HG02981 (cell line): ENCODE measurements around the gene MAD1L1.

Experiments used
- ATAC-seq: cut with Tn5 transposase; IDR thresholded peaks from one replicate; pipeline ENCODE4 v1.9.1; 2021; ENCODE audit warnings: mild to moderate bottlenecking, moderate library complexity; ENCODE audit not compliant: unreplicated experiment

Gene MAD1L1

DNA sequence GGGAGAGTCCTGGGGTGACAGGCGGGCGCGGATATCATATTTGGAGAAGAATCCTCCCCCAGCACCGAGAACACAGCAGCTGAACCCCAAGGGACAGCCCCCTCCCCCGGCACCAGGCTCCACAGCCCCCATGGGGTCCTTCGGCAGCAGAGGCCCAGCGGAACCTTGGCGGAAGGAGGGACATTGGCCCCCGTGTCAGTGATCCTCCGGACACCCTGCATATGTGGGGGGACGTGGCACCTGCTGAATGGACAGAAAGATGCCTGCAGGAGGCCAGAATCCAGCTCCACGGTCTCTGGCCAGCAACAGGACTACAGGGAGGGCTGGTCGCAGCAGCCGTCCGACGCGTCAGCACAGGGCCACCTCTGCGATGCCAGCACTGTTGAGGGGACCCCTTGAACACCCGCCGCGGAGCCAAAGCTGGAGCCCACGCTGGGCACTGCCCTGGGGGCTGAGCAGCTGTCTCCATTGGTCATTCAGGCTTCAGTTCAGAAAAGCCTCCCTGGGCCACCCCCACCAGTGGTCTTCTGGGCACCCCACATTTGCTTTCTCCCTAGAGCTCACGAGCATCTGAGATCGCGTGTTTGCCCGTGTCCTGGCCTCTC is 322.6 kb downstream of the MAD1L1 start:
- ATAC-seq = no peak

DNA sequence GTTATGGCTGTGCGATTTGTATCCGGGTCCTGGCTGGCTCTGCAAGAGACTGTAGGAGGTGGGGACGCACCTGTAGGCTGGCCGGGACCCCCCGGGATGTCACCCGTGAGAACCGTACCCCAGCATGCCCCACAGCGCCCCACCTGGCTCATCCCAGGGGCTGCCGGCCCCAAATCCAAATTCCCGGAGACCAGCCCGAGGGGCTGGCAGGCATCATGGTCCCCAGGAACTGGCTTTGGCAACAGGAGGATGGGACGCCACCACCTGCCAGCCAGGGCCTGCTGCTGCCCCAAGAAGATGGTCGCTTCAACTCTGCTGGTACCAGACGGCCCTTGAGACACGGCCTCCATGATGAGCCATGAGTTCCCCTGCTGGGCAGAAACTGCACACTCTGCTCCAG is 323.3 kb downstream of the MAD1L1 start:
- no peak for ATAC-seq

DNA sequence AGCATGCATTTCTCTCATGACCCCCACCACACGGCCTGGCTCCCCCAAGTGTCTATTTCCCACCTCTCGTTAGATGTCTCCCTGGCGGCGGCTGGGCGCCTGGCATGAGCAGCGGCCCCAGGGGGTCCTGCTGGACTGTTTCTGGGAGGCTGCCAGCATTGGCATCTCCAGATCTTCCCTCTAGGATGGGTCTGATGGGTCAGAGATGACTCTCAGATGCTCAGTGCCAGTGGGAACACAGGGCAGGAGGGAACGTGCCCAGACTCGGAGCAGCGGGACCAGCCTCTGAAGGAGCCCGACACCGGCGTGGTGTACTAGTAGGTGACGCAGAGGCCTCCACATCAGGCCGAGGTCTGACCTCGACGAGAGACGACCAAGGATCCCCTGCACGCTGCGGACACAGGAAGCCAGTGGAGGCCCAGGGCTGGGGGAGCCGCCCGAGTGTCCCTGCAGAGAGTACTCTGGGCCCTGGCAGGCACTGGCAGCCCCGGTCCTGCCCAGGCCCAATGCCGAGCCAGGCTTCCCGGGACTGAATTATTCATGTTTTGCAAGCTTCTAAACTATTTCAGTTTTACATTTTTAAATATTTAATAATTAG is 323.8 kb downstream of the MAD1L1 start:
- no peak for ATAC-seq

DNA sequence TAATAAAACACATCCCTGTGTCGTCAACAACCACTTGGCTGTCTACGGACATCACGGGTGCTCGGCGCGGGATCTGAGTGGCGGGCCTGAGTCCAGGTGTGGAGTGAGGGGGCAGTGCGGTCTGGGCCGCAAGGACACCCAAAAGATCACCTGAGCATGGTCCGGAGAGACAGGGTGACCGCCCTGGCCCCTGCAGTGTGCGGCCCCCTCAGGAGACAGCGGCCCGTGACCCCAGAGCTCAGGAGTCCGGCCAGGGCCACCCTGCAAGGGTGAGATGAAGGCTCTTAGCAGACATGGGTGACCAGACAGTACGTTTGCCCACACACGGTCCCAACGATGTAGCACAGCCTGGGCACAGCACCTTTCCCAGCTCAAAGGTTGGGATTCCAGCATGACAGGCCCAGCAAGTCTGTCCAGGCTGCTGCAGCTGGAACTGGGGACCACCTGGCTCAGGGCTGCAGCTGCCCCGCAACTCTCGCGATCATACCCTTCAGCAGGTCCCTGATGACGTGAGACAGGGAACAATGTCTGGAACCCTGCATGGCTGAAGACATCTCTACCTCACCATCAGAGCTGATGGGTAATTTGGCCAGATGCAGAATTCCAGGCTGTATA is 324.9 kb downstream of the MAD1L1 start:
- ATAC-seq = no peak

DNA sequence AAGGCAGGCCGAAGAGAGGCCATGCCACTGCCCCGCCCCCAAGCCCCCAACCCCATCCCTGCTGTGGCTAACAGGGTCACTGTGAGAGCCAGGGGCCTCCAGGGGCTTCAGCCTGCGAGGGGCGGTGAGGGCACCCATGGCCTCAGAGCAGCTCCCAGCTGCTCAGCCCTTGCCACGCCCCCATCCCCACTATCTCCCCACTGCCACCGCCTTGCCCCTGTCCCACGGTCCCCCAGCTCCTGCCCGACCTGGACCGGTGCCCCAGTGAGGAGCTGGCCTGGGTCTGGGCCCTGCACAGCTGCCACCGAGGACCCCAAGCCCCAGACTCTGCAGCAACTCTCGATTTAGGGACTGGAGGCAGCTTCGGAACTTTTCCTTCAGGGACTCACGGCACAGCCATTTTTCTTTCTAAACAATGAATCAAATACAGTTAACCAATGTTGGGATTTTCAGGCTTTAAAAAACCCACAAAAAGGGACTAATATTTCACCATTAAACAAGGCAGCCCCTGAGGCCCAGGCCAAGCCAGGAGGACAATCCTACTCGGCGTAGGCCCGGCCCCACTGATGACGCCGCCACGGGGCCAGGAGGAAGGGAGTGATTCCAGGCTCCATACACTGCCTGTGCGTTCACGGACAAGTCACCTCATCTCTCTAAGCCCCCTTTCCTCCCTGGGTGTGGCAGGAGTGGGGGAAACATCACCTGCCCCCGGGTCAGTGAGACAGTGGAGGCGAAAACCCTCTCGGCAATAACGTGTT is 325.6 kb downstream of the MAD1L1 start:
- no peak for ATAC-seq

DNA sequence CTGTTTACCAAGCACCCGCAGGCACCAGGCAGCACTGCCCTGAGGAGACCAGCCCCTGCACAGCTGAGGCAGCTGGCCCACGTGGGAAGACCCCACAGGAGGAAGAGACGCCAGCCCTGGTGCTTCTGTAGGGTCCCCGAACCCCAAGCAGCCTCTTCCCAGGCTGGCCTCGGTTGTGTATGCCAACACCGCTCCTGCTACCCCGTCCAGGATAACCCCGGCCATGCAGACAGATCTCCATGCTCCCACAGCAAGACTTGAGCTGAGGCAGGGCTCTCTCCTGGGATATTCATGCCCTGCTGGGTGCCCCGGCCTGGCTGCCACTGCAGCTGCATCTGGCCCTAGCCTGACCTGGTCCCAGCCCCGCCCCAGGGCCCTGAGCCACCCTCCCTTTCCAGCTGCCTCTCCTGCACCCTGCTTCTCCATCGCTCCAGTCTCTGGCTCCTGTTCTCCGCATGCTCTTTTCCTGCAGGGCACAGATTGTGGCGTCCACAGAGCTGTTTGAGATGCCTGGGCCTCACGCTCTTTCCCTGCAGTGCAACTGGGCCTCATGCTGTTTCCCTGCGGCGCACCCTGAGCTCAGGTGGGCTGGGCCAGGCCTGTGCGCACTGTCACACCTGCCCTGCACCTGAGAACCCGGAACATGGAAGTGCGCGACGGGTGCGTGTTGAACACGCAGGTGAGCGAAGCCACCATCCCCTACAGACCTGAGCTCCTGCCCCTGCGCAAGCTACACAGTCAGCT is 326.5 kb downstream of the MAD1L1 start:
- no peak for ATAC-seq

DNA sequence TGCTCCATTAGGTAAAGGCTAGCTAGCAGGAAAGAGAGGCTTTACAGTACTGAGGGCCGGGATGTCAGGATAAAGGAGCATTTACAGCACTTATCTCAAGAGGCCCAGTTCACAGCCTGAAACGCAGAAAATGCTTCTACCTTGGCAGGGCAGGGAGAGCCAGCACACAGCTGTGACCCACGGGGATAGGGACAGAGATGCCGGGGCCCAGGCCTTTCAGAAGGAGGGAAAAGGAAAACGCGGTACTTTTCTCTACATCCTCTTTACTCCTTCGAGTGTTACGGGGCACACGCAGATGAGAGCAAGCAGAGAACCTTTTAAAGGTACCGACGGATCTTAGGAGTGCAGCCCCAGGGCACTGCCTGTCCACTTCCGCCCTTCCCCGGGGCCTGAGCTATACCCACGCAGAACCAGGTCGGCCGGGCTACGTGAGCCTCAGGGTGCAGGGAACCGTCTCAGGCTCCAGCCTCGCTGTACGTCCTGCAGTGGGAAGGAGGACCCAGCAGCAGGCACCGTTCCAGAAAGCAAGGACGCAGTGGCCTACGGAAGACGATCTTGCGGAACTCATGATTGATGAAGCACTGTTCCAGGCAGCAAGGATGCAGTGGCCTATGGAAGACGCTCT is 330.4 kb downstream of the MAD1L1 start:
- no peak for ATAC-seq

DNA sequence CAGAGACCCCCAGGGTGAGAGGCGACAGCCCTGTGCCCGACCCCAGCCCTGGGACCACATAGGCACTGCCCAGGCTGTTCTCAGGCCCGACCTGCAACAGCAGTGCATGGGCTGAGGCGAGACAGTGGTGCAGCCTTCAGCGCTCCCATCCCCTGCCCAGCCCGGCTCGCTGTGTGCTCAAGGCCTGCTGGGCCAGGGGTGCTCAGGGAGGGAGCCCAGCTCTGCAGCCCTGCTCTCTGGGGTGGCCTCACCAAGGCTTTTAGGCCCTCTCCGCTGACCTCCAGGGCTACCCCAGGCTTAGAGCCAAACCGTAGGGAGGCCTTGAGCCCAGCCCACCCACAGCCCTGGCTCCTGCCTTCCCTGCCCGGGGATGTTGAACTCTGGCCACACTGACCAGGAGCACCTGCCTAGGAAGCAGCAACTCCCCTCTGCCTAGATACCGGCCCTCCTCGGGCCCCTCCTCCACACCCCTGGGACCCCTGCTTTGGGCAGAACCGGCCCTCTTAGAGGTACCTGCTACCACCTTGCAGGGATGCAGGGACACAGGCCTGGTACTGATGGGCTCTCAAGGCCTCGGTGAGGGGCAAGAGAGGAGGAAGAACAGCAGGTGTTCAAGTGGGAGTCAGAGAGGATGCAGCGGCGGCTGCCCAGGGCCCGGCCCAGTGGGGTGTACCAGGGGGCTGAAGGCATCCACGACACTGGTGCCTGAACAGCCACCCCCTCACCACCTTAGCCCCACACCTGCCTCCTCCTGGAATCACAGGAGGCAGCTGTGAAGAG is 331.1 kb downstream of the MAD1L1 start:
- no peak for ATAC-seq

DNA sequence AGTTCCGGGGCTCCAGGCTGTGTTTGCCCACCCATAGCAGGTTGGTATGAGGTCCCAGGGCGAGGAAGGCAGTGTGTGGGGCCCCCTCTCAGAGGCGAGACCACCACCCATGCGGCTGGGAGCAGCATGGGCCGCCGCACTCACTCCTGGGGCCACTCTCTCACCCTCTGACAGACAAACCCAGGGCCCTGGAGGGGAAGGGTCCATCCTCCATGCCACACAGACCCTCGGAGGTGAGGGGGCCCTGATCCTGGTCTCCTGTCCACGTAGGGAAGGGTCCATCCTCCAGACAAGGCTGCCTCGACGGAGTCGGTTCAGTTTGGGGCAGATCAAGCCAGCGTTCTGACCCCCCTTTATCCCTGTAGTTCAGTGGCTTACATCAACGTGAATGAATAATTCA is 331.9 kb downstream of the MAD1L1 start:
- ATAC-seq = no peak

DNA sequence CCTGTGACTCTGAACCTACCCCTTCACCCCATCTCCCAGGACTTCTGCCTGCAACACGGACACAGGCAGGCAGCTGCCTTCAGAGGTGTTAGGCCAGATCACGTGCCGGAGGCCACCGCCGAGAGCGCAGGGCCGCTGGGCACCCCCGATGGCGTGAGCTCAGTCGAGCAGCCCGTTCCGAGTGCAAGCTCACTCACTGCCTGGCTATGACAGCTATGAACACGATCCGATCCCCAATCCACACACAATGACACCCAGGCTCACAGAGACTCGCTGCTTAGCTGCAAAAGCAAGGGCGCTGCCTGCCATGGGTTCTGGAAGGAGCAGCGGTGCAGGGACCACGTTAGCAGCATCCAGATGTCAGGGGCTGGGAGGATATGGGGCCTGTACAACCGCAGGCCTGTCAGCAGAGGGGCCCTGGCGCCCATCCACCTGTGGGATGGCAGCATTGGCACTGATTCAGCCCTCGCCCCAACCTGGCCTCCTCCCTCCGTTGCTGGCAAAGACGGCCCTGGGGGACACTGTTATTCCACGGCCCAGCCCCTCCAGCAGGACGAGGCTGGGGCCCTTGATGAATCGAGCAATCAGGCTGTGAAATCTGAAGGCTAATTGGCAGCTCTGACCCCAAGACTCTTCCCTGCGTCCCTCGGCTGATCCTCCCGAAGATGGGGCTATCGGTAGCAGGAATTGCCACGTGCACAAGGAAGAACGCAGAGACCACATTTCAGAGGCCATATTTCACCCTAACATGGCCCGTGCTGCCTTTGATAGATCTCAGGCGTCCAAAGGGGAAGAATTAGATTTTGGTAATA is 332.6 kb downstream of the MAD1L1 start:
- ATAC-seq = no peak

DNA sequence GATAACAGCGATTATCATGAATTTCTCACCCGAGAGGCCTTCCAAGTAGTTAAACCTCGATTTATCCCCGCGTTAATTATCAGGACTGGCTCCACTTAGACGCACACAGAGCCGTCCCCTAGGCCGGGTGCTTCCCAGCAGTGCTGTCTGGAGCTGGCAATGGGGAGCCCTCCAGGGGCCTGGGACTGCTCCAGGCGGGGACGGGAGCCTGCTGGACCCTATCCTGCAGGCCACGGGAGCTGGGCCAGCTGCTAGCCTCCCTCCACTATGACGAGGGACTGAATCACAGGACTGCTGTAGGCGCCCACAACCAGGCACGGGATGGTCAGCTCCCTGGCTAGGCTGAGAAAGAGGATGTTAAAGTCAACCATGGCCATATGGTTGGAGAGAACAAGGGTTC is 333.5 kb downstream of the MAD1L1 start:
- no peak for ATAC-seq

DNA sequence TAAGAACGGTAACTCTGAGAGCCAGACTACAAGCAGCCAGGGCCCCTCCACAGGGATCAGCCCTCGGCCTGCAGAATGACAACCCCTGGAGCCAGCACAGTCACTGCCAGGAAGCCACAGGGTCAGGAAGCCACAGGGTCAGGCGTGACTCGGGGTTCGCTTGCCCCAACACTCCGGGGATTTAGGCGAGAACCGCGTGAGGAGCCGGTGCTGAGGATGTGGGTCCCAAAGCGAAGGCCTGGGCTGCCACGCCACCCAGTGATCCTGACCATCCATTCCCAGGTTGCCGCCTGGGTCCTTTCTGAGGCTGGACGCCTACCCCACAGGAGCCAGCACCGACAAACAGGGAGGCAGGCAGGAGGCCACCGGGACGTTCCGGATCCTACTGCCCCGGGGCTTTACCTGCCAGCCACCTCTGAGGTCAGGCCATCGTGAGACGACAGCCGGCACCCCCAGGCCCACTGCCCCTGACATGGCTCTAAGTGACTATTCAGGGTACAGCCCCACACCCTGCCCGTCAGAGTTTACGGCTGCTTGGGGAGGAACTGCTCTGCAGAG is 334.0 kb downstream of the MAD1L1 start:
- no peak for ATAC-seq

DNA sequence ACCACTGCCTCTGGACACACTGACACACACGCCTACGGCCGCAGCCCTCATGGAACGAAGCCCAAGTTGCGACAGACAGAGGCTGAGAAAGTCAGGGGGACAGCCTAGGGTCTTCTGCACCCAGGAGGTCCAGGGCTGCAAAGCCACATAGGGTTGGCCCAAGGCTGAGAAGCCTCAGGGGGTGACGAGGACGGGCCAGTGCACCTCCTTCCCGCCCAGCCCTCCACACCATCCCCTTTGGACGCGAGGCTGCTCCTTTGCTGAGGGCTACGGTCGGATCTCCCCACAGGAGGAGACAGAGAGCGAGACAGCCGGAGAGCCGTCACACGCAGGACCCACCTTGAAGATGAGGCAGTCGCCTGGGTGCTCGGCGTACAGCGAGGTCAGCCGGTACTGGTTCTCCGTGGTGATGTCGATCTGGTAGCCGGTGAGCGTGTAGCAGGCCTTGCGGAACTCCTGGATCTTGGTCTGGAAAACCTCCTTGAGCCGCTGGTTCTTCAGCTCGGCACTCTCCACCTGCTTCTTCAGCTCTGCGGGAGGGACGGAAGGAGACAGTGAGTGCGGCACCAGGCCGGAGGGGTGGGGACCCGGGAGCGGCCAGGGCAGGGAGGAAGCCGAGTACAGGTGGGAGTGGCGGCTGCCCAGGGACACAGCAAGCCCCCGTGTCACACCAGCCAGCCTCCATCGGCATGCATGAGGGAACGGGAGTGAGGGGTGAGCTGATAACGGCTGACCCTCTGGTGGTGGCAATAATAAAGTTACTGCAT is 334.7 kb downstream of the MAD1L1 start:
- no peak for ATAC-seq

DNA sequence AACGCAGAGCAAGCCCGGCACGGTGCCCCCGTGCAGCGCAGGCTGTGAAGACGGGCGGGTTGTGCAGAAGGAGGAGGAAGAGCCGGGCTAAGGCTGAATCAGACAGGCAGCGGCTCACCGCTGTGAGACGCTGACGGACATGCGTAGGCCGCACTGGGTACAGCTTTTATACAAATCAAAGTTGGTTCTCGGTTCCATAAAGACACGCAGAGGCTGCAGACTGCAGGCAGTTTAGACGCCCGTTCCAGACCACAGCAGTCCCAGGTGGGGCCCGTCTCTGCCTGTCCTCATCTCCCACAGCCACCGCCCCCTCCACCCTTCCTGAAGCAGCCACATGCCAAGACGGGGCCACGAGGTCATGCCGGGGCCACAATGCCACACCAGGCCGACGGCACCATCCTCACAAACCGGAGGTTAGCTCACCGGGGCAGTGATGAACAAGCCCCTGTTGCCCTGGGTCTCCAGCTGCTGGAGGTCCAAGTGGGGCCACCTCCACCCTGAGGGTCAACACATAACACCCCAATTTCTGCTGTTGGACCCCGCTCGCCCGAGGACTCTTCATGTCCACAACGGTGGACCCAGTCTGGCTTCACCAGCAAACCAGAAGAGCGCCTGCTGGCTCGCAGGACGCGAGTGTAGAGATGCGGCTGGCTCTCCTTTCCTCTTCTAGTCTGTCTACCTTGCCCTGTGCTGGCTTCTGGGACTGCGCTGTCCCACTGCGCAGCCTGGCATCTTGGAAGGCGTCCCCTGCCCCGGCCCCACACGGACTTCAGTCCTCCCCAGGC is 335.5 kb downstream of the MAD1L1 start:
- ATAC-seq = no peak

DNA sequence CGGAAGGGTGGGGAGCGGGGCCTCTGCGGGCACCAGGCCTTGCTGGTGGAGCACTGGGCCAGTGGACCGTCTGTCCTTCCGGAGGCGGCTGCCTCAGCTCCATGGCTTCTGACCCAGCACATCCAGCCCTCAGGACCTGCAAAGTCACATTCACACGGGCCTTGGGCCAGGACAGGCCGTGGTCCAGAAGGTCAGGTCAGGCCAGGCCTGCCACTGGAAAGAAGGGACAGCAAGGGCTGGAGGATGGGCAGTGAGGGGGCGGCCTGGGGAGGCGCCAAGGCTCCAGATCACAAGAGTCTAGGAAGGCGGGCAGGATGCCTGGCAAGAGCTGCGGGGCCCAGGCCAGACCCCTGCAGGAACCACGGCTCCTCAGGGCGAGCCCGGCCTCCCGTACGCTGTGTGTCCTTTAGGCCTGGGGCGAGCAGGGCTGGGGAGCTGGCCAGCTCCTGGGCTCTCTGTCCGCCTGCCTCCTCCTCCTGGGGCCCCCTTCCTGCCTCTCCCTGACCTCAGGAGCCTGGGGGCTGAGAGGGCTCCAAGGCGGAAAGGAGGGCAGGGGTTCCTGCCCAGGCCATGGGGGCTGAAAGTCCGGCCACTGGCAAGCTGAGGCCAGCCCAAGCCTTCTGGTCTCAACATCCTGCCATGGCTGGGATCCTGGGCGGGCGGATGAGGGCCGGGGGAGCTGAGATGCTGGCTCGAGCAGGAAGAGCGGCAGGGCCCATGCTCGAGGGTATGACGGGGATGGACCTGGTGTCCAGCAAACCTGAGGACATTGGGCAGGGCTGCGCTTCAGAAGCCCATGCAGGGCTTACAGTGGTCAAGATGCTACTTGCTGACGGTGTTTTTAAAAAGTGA is 336.9 kb downstream of the MAD1L1 start:
- ATAC-seq = no peak

DNA sequence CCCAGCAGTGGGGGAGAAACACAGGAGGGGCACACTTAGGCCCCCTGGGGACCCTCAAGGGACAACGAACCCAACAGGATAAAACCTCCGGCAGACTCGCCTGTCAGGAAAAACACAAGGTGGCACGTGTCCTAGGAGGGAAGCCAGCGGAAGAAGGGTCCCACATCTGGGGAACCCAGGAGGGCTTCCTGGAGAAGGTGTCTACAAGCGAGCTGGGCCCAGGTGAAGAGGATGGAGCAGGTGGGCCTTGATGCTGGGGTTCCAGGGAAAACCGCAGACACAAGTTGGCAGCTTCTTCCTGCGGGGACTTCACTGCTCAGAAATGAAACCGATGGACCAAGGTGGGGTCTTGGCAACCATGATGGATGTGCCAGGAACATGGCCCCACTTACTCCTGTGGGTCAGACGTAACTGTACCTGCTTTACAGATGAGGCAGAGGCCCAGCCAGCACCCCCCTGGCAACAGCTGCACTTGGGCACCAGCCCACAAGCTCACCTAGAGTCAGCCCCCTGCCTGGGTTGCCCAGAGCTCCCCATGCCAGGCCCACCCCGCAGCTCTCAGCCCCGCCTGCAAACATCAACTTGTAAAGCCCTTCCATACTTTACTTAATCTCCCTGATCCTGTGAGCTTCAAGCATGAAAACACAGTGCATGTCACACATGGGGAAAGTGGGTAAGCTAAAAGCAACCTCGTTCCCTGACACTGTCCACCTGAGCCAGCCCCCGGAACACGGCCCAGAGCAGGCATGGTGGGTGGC is 337.7 kb downstream of the MAD1L1 start:
- no peak for ATAC-seq
